CD4-positive, alpha-beta T cell treated with Interleukin-1 beta for 1 hour (primary cell): ENCODE data around the gene NXPH1.

Source experiments
- DNase-seq, 2 donors: peaks; one replicate each; pipeline ENCODE4 v3.0.0-alpha.2; 2020 to 2022

Gene NXPH1

DNA sequence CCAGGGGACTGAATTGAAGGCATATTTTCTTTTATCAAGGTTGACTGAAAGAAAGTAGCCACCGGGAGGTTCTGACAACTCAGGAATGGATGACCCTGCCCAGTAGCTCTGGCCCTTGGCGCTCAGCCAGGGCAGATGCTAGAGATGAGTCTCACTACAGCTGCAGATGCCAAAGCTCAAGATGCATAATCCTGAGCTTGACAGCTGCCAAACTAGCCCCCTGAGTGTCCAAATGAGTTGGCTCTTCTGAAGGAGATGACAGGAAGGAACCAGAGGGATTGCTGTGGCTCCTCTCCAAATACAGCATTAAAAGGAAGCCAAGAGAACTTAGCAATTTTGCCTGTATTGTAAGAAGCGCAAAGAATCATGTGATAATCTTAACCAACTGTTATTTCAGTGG, 78.4 kb downstream of the NXPH1 start:
- no peak for DNase-seq

DNA sequence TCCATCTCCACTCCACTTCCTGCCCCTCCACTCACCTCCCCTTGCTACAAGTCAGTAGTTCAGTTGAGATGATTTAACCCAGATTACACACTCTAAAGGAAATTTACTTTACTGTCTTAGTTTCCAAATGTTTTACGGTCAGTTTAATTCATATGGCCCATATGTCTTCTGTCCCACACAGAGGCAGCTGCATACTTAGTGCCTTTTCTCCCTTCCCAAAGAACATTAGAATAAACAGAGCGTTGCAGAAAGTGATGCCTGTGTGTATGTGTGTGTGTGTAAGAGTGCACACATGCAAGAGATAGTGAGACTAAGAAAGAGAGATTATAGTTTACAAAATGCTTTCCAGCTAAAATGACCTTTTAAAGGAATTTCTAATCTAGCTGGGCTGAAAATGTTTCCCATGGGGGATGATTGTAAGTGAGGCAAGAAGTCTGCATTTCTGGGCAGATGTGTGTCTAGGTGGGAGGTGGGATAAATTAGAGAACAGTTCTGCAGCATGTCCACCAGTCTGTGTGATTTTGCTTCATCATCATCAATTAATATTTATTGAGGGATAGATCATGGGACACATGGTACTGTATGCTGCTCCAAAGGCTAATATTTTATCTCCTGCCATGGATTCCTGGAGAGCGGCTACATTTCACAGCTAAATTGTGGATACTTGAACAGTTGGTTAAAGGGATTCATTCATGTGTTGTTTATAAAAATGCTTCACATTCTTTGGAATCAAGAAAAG, 81.5 kb downstream of the NXPH1 start:
- DNase-seq, result no peak

DNA sequence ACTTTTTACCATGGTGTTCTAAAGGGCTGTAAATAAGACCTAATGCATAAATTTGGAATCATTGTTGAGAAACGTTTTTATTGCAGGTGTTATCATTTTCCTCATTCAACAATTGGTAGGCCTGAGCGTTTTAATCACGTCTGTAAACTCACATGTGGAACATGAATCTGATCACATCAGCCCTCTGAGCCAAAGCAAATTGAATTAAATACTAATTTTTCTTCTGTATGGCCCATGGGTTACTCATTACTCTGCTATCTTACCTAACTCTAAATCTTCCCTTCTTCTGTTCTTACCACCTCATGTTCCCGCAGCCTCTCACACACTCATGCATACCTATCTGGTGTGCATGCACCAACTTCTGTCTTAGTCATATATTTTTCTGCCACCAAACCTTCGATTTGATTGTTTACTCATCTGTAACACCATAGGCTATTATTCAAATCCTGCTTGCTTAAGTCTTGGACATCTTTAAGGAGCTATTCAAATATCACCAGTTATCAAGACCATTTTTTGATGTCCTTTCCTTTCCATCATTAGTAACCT, 82.3 kb downstream of the NXPH1 start:
- DNase-seq, result no peak

DNA sequence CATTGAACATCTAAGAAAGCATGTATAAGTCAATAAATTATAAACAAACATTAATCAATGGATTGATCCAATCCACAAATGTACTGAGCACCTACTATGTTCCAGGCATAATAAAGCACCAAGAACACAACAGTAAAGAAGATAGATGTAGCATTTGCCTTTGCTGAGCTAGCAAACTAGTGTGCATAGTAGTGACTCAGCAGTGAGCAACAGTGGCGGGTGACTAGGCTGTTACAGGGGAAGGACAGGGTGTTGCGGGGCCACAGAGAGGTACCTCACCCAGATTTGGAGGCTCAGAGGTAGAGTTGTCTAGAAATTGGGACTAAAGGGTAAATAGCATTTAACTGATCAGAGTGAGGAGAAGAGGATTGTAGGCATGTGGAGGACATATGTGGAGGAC, 83.6 kb downstream of the NXPH1 start:
- DNase-seq, result no peak

DNA sequence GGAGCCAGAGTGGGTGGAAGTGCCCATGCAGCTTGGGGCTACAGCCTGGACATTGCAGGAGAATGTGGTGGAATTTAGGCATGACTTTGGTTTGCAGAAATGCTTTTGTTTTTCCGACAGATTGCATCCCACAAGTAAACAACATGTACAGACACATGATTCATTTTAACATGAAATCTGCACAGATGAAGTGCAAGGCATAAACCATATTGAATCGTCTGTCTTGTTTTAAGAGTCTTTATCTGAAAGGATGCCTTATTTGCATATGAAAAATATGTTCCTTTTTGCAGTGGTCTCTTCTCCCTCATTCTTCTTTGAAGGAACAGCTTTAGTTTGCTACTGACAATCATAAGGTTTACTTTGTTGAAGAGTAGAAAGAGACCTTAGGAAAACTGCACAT, 94.9 kb downstream of the NXPH1 start:
- DNase-seq, result no peak

DNA sequence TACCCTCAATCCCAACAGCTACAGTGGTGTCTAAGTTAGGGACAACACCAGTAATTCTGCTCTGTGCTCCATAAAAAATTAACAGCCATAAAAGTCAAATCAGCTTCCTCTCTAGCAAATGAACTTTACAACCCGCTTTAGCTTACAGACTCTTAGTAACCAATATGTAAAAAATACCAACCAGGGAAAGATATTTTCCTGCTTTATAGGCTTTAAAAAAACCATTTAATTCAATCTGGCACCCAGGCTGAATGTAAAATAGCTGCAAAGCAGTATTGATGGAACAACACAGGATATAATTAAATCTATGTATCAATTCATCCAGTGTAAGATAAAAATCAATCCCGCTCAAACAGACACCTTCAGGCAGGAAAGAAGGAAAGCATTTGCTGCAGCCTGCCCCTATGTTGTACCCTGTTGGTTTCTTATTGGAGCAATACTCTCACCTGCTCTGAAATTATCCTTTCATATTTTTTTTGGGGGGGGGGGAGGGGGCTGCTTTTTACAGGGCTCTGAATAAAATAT, 98.6 kb downstream of the NXPH1 start:
- DNase-seq, result no peak

DNA sequence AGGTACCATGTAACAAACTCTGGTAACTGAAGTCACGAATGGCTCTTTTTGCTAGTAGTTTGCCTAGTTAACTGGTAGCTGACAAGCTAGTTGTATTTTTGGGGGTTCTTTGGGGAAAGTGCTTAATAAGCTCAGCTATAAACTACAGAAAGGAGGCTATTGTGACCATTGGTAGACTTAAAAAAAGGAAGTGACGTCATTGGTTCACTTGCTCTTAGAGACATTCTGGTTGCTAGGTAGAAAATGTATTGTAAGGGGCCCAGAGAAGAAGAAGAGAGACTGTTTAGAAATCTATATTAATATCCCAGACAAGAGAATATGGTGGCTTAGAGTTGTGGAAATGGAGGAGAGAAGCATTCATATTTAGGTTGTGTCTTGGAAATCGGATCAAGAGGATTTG, 103.0 kb downstream of the NXPH1 start:
- DNase-seq, result no peak

DNA sequence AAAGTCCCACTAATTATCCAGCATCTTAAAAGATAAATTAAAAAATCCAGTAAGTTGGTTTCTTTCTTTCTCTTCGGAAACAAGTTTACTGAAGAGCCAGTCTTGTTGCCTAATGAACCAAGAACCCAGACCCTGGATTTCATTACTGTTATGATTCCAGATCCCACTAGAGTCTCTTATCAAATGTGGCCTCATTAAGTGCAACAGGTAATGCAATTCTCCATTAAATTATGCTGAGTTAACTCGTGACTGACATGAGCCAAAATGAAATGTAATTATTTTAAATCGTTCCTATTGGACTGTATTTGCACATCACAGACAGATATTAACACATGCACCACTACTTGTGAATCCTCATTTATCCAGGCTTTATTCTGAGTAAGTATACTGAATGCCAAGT, 115.6 kb downstream of the NXPH1 start:
- no peak for DNase-seq

DNA sequence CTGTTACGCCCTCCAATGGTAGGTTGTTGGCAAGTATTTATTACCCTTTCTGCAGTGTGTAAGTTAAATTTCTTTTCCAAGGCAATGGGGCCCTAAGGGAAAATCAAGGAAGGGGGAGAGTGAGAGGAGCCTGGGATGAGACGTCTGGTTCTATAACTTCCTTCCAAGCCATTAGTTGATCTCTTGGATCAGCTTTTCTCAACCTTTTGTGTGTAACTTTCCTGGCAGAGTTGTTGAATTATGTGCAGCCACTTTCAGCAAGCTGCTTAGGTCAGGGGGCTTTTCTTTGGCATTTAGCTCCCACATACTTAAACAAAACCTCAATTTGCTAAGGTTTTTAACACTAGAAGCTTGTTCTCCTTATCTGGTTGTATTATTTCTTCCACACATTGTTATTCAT, 127.1 kb downstream of the NXPH1 start:
- no peak for DNase-seq

DNA sequence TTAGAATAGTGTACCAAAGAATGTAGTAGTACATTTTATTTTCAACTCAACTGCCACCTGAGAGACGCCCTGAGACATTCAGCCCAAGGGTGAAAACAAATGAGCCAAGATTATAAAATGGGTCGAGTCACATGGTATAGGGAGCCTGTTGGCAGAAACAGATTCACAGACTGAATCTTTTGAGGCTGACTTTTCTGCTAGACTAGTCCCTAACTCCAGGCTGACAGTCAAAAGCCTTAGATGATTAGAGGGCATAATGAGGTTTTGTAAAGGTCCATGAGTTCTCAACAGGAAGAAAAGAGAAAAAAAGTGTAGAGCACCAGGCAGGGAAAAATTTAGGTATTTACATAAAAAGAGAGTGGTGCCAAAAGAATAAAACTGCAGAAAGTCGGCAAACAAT, 128.0 kb downstream of the NXPH1 start:
- DNase-seq, result no peak

DNA sequence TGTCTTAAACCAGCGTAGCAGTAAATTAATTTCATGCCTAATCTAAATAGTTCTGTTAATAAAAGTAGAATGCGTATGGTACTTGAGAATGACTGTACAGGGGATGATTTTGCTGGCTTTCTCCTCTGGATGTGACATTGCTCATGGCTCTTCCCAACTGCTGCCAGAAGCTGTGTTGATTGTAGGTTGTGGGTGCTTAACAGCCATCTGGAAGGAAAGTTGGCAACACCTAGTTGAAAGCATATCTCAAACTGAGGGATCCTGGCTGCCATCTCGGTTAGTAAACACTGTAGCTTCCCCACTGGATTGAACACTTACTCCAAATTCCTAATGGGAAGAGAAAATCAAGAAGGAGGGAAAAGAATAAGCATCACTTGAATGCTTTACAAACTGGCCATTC, 130.9 kb downstream of the NXPH1 start:
- no peak for DNase-seq

DNA sequence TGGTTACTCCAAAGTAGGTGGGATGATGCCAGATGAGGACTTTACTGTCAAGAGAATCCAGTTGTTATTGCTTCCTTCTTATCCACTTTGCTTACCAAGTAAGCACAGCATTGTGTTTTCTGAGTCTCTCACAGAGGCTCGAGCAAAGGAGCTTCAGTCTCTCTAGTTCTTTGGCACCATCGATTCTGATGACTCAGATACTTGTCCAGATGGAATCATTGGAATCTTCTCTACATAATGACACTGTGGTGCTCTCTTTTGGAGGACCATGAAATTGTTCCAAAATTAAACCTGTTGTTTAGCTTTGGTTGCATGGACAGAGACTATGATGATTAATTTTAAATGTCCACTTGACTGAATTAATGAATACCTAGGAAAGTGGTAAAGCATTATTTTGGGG, 132.6 kb downstream of the NXPH1 start:
- no peak for DNase-seq

DNA sequence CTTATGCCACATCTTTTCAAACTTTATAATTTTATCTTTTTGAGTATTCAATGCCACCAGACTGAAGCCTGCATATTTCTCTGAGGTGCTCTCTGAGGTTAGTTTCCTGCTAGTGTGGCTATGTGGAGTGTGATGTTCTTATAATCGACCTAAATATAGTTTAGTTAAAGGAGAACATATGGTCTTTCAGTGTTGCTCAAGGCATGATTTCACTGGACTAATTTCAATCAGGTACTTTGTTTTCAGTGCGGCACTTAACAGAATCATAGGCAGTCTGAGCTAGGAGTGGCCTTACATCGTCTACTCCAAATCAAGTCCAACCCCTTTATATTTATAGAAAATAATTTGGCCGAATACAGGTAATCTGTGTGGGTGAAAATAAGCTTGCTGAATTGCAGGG, 134.2 kb downstream of the NXPH1 start:
- no peak for DNase-seq

DNA sequence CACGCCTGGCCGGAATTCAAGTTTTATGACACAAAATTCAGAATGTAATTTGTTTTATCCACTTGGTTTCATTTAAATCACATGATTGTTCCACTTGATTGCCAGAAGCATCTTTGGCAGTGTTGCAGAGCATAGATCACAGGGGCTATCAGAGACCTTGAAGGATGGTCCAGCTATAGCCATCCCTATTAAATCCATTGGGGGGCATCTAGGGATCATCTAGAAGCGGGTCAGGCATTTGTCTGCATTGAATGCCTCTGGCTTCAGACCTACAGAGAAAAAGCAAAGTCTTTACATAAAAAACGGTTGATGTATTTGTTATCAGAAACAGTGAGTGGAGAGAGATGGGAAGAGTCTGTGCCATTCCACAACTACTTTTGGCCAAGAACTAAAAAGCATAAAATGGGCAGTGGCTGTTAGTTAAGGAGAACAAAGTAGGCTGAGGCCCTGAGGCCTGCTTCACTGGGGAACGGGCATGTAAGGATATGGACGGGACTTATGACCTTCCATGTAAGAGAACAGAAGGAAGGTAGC, 146.3 kb downstream of the NXPH1 start:
- no peak for DNase-seq

DNA sequence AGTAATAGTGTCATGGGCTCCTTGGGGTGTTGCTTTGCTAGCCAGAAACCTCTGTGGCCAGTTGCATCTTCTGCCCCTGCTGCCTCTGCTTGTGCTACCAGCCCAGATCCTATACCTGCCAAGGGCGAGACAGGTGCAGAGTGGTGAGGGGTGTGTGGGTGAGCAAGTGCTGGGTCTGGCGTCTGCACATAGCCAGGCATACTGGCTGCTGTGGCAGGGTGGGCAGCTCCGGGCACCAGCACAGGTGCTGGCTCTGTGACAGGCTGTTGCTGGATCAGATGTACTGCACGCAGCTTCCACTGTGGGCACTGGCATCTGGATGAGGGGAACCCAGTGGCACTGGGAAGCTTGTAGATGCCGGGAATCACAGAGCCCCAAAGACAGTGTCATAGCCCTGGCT, 148.4 kb downstream of the NXPH1 start:
- DNase-seq, result no peak

DNA sequence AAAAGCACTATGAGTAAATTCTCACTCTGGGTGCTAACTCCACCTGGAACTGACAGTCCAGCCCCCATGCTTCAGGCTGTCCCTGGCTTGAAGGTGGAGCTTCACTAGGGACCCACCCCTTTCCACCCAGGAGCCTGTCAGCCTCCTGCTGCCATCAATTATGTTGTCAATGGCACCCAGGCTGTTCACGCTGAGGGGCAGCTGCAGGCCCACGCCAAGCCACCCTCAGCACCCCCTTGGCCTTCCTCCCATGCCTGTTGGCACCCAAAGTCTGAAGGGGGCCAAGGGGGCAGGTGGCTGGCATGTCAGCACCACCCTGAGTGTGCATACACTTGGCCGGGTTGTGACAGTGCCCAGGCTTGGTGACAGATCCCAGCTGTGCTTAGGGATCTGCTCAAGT, 149.3 kb downstream of the NXPH1 start:
- DNase-seq, result no peak

DNA sequence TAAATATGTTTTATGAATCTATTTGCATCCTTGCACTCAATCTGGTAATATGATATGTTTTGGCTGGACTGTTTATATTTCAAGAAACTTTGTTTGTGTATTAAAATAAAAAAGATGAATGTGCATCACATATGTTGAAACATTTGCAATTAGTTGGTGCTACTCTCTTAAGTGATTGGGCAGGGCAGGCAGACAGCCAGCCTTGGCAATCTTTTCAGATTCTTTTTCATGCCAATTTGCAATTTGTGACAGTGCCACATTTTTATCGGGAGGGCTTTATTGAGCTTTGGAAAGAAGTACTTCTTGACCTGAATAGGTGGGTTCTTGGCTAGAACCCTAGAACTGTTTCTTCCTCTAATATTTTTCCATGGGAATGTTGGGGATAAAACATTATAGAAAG, 152.2 kb downstream of the NXPH1 start:
- no peak for DNase-seq

DNA sequence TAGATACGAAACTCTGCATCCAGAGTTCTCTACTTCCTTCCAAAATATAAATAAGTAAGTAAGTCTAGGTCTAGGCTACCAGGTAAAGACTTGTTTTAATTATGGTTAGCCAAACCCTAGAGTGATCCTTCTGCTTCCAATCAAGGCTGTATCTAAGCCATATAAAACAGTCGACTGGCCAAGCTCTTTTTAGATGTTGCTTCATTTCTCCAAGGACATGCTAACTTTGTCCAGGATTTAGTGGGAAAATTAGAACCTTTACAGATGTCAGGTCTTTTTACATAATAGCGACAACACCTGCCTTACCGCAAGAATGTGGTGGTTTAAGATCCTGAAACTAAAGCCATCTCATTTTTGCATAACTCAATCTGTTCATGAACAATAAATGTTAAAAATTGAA, 156.8 kb downstream of the NXPH1 start:
- no peak for DNase-seq

DNA sequence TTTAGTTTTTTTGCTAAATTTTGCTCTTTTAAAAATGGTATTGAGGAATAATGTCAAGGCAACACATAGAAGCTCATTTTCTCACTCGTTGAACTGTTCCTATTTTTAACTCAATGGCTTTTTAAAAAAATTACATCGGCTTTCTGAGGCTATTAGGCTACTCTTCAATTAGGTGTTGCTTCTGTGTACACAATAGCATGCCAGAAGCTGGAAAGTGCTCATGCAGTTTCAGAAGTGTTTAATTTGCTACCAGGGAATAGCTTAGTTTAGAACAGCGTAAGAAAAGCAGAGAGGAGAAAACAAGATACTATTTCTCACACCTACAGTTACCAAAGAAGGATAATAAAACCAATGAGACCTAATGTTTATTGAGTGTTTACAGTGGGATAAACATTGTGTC, 157.4 kb downstream of the NXPH1 start:
- DNase-seq, result no peak

DNA sequence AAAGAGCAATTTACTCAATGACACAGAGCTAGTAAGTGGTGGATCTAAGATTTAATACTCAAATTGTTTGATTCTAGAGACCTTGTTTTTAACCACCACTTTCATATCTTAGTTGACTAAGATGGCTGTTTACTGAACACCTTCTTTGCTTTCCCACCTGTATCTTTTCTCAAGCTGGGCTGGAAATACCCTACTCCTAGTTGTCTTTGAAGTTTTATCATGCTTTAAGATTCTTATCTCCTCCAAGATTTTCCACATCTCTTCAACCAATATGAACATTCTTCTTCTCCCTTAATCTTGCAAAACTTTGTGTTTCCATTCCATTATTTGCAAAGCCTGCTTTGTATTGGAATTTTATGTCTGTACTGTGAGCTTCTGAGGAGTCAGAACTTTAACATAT, 157.9 kb downstream of the NXPH1 start:
- no peak for DNase-seq

DNA sequence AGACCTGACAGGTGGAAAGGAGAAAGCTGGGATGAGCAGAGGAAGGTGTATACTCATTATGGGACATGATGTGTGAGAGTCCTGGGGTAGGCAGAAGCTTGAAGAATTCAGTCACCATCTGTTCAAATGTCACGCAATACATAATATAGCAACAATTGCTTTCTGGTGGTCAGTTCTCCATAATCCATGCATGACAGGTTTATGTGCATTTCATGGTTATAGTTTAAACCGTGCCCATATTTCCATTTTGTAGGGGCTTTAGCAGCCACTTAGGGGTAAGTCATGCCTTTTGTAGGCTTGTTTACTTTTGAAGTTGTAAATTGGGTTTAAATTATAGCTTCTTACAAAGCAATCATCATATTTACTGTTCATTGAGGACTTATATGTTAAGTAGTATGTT, 158.8 kb downstream of the NXPH1 start:
- DNase-seq, result no peak

DNA sequence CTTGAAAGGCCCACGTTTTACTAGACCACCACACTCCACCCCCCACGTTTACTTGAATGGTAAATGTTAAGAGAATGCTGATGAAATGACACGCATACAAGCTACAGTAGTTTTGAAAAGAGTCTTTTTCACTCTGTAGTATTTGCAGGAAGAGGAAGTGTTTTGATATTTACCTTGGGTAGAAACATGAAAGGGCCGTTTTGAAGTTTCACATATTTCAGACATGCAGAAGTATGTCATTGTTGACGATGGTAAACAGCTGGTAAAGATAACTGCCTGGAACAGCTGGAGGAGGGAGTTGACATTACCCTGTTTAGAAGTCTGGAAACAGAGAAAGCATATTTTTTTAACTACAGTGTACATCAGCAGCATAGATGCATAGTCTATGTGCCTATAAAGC, 160.7 kb downstream of the NXPH1 start:
- DNase-seq, result no peak

DNA sequence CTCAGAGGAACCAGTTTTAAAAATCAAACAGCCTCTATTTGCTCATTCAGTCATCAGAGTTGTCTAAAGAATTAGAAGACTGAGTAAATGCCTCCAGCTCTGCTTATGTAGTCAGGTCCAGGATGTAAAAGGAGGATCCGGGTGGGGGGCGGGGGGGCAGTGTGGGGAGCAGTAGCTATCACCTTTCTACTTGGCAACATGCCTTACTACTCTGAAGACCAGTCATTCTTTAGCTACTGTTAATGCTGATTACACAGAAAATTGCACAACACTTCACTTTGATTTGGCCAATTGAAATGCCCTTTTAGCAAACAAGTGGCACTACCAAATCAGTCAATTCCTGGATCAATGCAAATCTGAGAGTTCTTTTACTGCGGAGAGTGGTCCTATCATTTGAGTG, 164.2 kb downstream of the NXPH1 start:
- no peak for DNase-seq

DNA sequence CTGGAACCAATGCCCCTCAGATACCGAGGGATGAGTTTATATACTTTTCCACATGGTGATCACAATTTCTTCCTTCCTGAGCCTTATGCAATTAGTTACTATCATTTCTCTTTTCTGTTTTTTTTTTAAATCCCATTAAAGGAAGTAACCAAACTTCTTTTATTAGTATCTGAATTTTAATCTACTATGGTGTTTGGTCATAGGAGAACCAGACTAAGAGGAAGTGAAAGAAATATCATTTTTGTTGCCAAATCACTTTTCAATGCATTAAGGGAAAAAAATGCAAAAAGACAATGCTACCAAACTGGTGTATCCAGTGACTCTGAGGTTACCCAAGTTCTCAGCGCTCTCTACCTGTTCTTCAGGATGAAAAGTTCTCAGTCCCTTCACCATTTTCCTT, 167.7 kb downstream of the NXPH1 start:
- no peak for DNase-seq

DNA sequence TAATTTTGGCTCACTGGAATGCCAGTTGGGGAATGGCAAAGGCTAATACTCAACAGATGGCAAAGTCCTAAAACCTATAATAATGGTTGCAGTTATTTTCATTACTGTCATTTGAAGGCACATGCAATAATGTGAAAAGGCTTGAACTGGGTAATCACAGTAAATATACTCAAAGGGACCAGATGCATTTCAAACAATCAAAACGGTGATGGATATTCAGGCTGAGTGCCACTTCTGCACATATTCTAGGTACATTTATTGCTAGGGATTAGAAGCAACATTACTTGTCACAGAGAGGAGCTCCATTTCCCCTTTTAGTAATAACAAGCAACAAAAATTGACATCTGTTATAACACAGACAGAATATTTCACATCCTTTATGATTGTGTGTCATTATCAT, 171.8 kb downstream of the NXPH1 start:
- no peak for DNase-seq
